ENCODE results near the gene GIGYF2.

DNA sequence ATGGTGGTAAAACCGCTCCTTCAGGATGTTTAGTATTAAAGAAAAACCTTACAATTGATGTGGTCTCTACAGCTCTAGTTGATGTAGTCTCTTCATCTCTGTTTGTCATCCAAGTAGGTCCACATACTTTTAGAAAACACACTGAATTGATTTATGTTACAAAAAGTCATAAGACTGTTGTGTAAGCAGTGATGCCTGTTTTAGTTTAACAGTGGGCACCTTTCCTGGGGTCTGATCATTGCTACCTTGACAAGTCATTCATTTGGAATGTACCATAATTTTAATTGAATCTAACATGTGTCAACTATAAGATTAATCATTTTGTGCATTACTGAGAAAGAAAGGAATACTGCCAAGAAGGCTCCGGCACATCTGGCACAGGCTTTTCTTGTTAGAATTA lies 34.3 kb downstream of the GIGYF2 start:
- no peak for TF ChIP-seq POLR2A (IDR thresholded peaks at IDR 0.05)
- TF ChIP-seq, protein P1, sequence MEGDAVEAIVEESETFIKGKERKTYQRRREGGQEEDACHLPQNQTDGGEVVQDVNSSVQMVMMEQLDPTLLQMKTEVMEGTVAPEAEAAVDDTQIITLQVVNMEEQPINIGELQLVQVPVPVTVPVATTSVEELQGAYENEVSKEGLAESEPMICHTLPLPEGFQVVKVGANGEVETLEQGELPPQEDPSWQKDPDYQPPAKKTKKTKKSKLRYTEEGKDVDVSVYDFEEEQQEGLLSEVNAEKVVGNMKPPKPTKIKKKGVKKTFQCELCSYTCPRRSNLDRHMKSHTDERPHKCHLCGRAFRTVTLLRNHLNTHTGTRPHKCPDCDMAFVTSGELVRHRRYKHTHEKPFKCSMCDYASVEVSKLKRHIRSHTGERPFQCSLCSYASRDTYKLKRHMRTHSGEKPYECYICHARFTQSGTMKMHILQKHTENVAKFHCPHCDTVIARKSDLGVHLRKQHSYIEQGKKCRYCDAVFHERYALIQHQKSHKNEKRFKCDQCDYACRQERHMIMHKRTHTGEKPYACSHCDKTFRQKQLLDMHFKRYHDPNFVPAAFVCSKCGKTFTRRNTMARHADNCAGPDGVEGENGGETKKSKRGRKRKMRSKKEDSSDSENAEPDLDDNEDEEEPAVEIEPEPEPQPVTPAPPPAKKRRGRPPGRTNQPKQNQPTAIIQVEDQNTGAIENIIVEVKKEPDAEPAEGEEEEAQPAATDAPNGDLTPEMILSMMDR (IDR thresholded peaks at IDR 0.05), result no peak

Data from heart left ventricle (tissue), 13 donors.